ENCODE data around the gene LRRC9.
A peak's percentile ranks its signal among the peaks of the same experiment; 100 is the strongest.
"Not testable (repeated sequence)": the region's sequence is repeated elsewhere in the genome, so short reads cannot be mapped to it uniquely, and the experiment has no call there.

Gene LRRC9

GRCh38 chr14:59919570-59920377 lies at the start of gene LRRC9:
Gene LRRC9, plus strand, starts transcription at chr14:59920144.
- peak; percentile 43 for DNase-seq (ENCODE audit: low read depth)

- peak; percentile 58 for DNase-seq (ENCODE audit: low read depth)
These were observed 49.4 kb upstream of the LRRC9 start, which contains the start of gene RTN1 for GRCh38 chr14:59870277-59871165. Gene RTN1, minus strand, starts transcription at chr14:59870776. Its CDS starts 146 bp downstream, at chr14:59870630.

DNA sequence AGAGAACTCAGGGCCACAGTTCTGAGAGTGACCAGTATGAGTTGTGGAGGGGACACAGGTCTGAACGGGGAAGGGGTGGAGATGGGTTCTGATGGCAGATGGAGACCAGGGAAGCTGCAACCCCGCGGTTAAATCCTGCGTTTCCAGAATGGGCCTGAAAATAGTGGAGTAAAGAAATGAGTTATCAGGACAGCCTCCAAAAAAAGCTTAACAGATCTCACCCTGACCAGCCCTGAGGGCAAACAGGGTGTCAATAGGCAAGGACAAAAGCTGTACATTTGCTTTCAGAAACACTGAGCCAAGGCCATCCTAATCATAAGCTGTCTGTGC lies 48.8 kb upstream of the LRRC9 start:
- DNase-seq (ENCODE audit: low read depth) = no peak

- no peak for DNase-seq (ENCODE audit: low read depth)
These were observed 37.0 kb upstream of the LRRC9 start for GRCh38 chr14:59882957-59883356.

- no peak for DNase-seq (ENCODE audit: low read depth)
These were observed 29.3 kb upstream of the LRRC9 start for GRCh38 chr14:59890676-59891075.

GRCh38 chr14:59895721-59896120 lies 24.2 kb upstream of the LRRC9 start:
- DNase-seq (ENCODE audit: low read depth) = no peak

- DNase-seq (ENCODE audit: low read depth) = peak; percentile 59
These were observed 22.1 kb upstream of the LRRC9 start for GRCh38 chr14:59897757-59898383.

GRCh38 chr14:59900556-59900955 lies 19.4 kb upstream of the LRRC9 start:
- DNase-seq (ENCODE audit: low read depth) = no peak

GRCh38 chr14:59904184-59904583 lies 15.8 kb upstream of the LRRC9 start:
- no peak for DNase-seq (ENCODE audit: low read depth)

- peak; percentile 62 for DNase-seq (ENCODE audit: low read depth)
These were observed 14.8 kb upstream of the LRRC9 start for GRCh38 chr14:59905188-59905587.

- DNase-seq (ENCODE audit: low read depth) = no peak
These were observed 7.5 kb upstream of the LRRC9 start for GRCh38 chr14:59912443-59912842.

DNA sequence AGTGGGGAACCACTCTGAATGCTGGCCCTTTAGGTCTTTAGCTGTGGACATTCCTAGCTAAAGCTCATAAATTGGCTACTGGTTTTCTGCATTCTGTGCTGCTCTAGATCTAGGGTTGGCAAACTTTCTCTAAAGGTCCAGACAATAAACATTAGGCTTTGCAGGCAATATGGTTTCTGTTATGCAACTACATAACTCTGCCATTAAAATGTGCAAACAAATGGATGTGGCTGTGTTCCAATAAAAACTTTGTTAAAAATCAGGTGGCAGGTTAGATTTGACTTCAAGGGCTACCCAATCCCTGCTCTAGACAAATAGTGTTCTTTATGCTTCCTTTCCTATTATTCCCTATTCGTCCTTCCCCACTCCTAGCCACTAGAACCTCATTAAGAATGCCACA lies 6.8 kb upstream of the LRRC9 start:
- DNase-seq (ENCODE audit: low read depth) = no peak

DNA sequence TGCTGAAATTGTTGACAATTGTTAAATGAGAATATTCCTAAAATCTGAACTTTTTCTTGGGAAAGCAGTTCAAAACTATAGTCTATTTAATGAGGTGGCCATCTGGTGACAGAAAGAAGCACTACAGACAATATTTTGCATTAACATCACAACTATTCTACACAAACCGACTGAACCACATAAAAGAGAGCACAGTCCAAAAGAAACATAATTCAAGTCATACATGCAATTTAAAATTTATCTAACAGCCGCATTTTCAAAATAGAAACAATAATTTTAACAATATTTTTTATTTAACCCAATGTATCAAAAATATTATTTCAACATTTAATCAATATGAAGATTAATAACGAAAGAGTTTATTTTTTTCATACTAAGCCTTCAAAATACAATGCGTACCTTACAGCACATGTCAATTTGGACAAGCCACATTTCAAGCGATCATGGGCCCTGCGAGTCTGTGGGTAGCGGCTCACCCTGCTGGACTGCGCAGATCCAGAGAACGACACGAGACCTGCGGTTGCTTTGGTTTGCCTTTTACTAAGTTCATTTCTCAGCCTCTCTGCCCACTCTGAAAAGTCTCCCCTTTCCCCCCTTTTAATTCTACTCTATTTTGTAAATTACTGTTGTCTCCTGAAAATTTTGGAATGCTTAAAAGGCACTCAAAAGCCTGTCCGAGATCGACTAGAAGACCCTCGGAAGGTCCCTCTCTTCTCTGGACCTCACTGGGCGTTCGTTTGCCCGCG lies 947 bp upstream of the LRRC9 start:
- DNase-seq (ENCODE audit: low read depth) = peak; percentile 53

- DNase-seq (ENCODE audit: low read depth) = no peak
These were observed 387 bp downstream of the LRRC9 start for GRCh38 chr14:59920378-59920683.

DNA sequence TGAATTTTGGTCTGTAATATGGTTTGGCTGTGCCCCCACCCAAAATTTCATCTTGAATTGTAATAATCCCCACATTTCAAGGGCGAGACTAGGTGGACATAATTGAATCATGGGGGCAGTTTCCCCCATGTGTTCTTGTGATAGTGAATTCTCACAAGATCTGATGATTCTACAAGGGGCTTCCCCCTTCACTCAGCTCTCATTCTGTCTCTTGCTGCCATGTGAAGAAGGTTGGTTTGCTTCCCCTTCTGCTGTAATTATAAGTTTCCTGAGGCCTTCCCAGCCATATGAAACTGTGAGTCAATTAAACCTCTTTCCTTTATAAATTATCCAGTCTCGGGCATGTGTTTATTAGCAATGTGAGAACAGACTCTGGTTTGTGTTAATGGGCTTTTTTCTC lies 5.9 kb downstream of the LRRC9 start:
- DNase-seq (ENCODE audit: low read depth) = no peak

- no peak for DNase-seq (ENCODE audit: low read depth)
These were observed 6.6 kb downstream of the LRRC9 start for GRCh38 chr14:59926534-59926933.

GRCh38 chr14:59931237-59931636 lies 11.3 kb downstream of the LRRC9 start:
- no peak for DNase-seq (ENCODE audit: low read depth)

- no peak for DNase-seq (ENCODE audit: low read depth)
These were observed 16.2 kb downstream of the LRRC9 start for GRCh38 chr14:59936145-59936544.

GRCh38 chr14:59939828-59940227 lies 19.9 kb downstream of the LRRC9 start:
- no peak for DNase-seq (ENCODE audit: low read depth)

- DNase-seq (ENCODE audit: low read depth) = not testable (repeated sequence)
These were observed 22.4 kb downstream of the LRRC9 start for GRCh38 chr14:59942296-59942862.

GRCh38 chr14:59944909-59945308 lies 25.0 kb downstream of the LRRC9 start:
- no peak for DNase-seq (ENCODE audit: low read depth)

- not testable (repeated sequence) for DNase-seq (ENCODE audit: low read depth)
These were observed 32.2 kb downstream of the LRRC9 start for GRCh38 chr14:59952141-59952540.

Measured in iris pigment epithelial cell (primary cell).